NCI-H1930 (cell line): ENCODE measurements around the gene SAP30L.

Experiments used
- DNase-seq, 2 experiments: peaks; one replicate each; lab custom pipeline; 2025; lab: John Stamatoyannopoulos, UW

SAP30L gene

GRCh38 chr5:154421868-154422267, 23.9 kb upstream of the SAP30L start:
- DNase-seq, result no peak

- DNase-seq, result no peak
Measured at GRCh38 chr5:154422298-154422697, 23.5 kb upstream of the SAP30L start.

- no peak for DNase-seq
Measured at GRCh38 chr5:154428208-154428607, 17.6 kb upstream of the SAP30L start.

GRCh38 chr5:154429341-154429740, 16.5 kb upstream of the SAP30L start:
- no peak for DNase-seq

- no peak for DNase-seq
Measured at GRCh38 chr5:154430466-154430865, 15.3 kb upstream of the SAP30L start.

GRCh38 chr5:154430961-154431630, 14.7 kb upstream of the SAP30L start:
- no peak for DNase-seq

- no peak for DNase-seq
Measured at GRCh38 chr5:154435226-154435625, 10.6 kb upstream of the SAP30L start.

- no peak for DNase-seq
Measured at GRCh38 chr5:154437281-154437965, 8.4 kb upstream of the SAP30L start.

GRCh38 chr5:154440540-154440939, 5.3 kb upstream of the SAP30L start:
- no peak for DNase-seq

- DNase-seq, result no peak
Measured at GRCh38 chr5:154442801-154443200, 3.0 kb upstream of the SAP30L start.

- DNase-seq, result no peak
Measured at GRCh38 chr5:154444556-154445421, 1.0 kb upstream of the SAP30L start.

- no peak for DNase-seq
Measured at GRCh38 chr5:154446195-154447088, 645 bp downstream of the SAP30L start.

GRCh38 chr5:154447089-154447725, 1.4 kb downstream of the SAP30L start:
- DNase-seq, result no peak

GRCh38 chr5:154449786-154450185, 4.0 kb downstream of the SAP30L start:
- no peak for DNase-seq

GRCh38 chr5:154451957-154452356, 6.2 kb downstream of the SAP30L start:
- no peak for DNase-seq

- no peak for DNase-seq
Measured at GRCh38 chr5:154455585-154455984, 9.8 kb downstream of the SAP30L start.

GRCh38 chr5:154456540-154456939, 10.7 kb downstream of the SAP30L start:
- DNase-seq, result no peak

- no peak for DNase-seq
Measured at GRCh38 chr5:154459015-154459414, 13.2 kb downstream of the SAP30L start.

GRCh38 chr5:154460172-154460571, 14.4 kb downstream of the SAP30L start:
- no peak for DNase-seq

- DNase-seq, result no peak
Measured at GRCh38 chr5:154461531-154461930, 15.7 kb downstream of the SAP30L start.

- DNase-seq, result no peak
Measured at GRCh38 chr5:154464438-154464837, 18.6 kb downstream of the SAP30L start.
